Embryonic facial prominence (tissue), 1 donor: ENCODE data around the gene TMLHE.
"Not testable (repeated sequence)": the region's sequence is repeated elsewhere in the genome, so short reads cannot be mapped to it uniquely, and the experiment has no call there.

Experiments used
- DNase-seq: peaks from one replicate; pipeline ENCODE4 v3.0.0-alpha.2; 2016; ENCODE audit errors: extremely low spot score

TMLHE gene

GRCh38 chrX:155612312-155613224, at the start of gene TMLHE, which contains the start of gene SPRY3:
TSS of gene TMLHE (minus strand) at chrX:155612952. CDS start at chrX:155545276, 67,676 bp downstream.
TSS of gene SPRY3 (plus strand) at chrX:155612586.
- no peak for DNase-seq

- no peak for DNase-seq
Observed at GRCh38 chrX:155662282-155662681, 49.5 kb upstream of the TMLHE start.

GRCh38 chrX:155645180-155645579, 32.4 kb upstream of the TMLHE start:
- no peak for DNase-seq

- no peak for DNase-seq
Observed at GRCh38 chrX:155643240-155643639, 30.5 kb upstream of the TMLHE start.

GRCh38 chrX:155641371-155641770, 28.6 kb upstream of the TMLHE start:
- not testable (repeated sequence) for DNase-seq

GRCh38 chrX:155637714-155638113, 25.0 kb upstream of the TMLHE start:
- DNase-seq = no peak

GRCh38 chrX:155635019-155635418, 22.3 kb upstream of the TMLHE start:
- not testable (repeated sequence) for DNase-seq

- DNase-seq = no peak
Observed at GRCh38 chrX:155632431-155633100, 19.8 kb upstream of the TMLHE start.

- DNase-seq = not testable (repeated sequence)
Observed at GRCh38 chrX:155620110-155620509, 7.4 kb upstream of the TMLHE start.

GRCh38 chrX:155615938-155616337, 3.2 kb upstream of the TMLHE start:
- DNase-seq = no peak

- DNase-seq = no peak
Observed at GRCh38 chrX:155613927-155614559, 1.3 kb upstream of the TMLHE start.

- DNase-seq = no peak
Observed at GRCh38 chrX:155611302-155611701, 1.4 kb downstream of the TMLHE start.

- no peak for DNase-seq
Observed at GRCh38 chrX:155592981-155593380, 19.8 kb downstream of the TMLHE start.

- no peak for DNase-seq
Observed at GRCh38 chrX:155592331-155592730, 20.4 kb downstream of the TMLHE start.

- no peak for DNase-seq
Observed at GRCh38 chrX:155577682-155578081, 35.1 kb downstream of the TMLHE start.

GRCh38 chrX:155563099-155563498, 49.7 kb downstream of the TMLHE start:
- DNase-seq = no peak

GRCh38 chrX:155544881-155545280, 67.9 kb downstream of the TMLHE start:
- DNase-seq = no peak

GRCh38 chrX:155535866-155536265, 76.9 kb downstream of the TMLHE start:
- DNase-seq = no peak

- no peak for DNase-seq
Observed at GRCh38 chrX:155534800-155535199, 78.0 kb downstream of the TMLHE start.

GRCh38 chrX:155527023-155527422, 85.7 kb downstream of the TMLHE start:
- DNase-seq = not testable (repeated sequence)

- no peak for DNase-seq
Observed at GRCh38 chrX:155514225-155514624, 98.5 kb downstream of the TMLHE start.

GRCh38 chrX:155505296-155505695, 107.5 kb downstream of the TMLHE start:
- no peak for DNase-seq
